HG03469 (cell line): ENCODE measurements around the gene SCUBE3.

Experiments
- ATAC-seq: cut with Tn5 transposase; IDR thresholded peaks from one replicate; pipeline ENCODE4 v1.9.1; 2021; ENCODE audit warnings: mild to moderate bottlenecking, moderate library complexity, moderate number of reproducible peaks; ENCODE audit not compliant: unreplicated experiment

The SCUBE3 gene

GRCh38 chr6:35237476-35237875 lies 23.7 kb downstream of the SCUBE3 start:
- no peak for ATAC-seq

GRCh38 chr6:35238843-35239289 lies 25.1 kb downstream of the SCUBE3 start:
- no peak for ATAC-seq

DNA sequence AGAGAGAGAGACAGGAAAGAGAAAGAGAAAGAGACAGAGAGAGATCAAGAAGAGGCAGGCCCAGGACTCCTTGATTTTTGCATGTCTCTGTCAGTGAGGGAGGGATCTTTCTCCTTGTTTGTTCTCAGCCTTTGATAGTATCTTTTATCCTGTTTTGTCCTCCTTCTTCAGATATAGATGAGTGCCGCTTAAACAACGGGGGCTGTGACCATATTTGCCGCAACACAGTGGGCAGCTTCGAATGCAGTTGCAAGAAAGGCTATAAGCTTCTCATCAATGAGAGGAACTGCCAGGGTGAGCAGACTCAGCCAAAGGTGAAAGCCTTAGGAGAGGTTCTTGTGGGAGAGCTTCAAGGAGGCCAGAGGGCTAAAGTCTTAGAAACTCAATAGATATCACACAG lies 25.8 kb downstream of the SCUBE3 start:
- ATAC-seq, result no peak

DNA sequence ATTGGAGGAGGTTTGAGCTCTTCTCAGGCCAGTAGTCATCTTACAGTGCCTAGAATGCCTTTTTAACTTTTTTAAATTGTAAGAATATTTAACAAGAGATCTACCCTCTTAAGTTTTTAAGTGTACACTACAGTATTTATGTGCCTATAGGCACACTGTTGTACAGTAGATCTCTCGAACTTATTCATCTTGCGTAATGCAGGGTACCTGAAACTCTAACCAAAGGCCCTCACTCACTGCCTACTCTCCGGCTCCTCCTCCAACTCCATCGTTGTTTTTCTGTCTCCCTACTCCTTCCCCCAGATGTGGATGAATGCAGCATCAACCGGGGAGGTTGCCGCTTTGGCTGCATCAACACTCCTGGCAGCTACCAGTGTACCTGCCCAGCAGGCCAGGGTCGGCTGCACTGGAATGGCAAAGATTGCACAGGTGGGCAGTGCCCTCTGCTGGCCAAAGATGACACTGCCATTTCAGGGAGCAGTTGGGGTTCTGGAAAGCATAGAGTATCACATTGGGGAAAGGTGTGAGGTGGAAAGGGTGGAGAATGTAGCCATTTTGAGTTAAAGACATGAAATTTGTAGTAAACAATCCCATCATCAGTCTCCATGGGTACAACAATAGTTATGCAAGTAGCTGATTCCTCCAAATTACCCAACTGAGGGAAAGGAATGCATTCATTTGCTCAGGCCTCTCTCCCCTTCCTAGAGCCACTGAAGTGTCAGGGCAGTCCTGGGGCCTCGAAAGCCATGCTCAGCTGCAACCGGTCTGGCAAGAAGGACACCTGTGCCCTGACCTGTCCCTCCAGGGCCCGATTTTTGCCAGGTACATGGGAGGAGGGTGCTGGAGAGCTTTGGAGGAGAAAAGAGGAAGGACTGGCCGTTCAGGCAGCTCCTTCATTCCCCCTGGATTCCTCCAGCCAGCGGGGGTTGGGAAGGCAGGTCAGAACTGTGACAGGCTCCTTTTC lies 27.4 kb downstream of the SCUBE3 start:
- no peak for ATAC-seq

DNA sequence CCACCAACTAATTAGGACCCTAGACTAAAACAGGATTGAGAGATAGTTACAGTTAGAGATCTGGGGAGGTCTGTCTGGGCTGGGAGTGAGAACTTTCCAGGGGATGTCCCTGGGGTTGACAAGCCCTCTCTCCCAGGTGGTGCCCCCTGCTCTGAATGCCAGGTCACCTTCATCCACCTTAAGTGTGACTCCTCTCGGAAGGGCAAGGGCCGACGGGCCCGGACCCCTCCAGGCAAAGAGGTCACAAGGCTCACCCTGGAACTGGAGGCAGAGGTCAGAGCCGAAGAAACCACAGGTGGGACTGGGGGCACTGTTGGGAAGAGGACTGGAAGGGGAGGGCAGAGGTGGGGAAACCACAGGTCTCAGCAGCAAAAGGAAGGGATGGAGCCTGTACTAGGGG lies 28.7 kb downstream of the SCUBE3 start:
- no peak for ATAC-seq

GRCh38 chr6:35242906-35243305 lies 29.1 kb downstream of the SCUBE3 start:
- no peak for ATAC-seq

DNA sequence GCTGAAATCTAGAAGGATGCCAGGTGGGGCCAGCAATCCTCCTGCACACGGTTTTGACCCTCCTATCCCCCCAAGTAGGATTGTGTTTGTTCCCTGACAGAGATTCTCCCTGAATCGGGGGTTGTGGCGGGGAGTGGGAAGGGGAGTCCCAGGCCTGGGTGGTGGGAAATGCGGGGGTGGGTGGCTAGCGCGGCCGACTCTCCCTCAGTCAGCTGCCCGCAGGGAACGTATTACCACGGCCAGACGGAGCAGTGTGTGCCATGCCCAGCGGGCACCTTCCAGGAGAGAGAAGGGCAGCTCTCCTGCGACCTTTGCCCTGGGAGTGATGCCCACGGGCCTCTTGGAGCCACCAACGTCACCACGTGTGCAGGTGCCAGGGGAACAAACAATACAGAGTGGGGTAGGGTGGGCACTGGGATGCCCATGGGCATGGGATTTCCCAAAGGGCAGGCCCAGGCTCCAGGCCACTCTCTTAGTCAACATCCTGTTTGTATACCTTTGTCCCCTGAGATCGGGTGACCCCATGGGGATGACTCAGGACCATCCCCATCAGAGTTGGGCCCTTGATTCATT lies 29.7 kb downstream of the SCUBE3 start:
- ATAC-seq, result no peak

- no peak for ATAC-seq
These were observed 30.8 kb downstream of the SCUBE3 start for GRCh38 chr6:35244551-35244950.

GRCh38 chr6:35247642-35248231 lies 34.0 kb downstream of the SCUBE3 start:
- no peak for ATAC-seq

- ATAC-seq, result no peak
These were observed 34.5 kb downstream of the SCUBE3 start for GRCh38 chr6:35248300-35248699.

DNA sequence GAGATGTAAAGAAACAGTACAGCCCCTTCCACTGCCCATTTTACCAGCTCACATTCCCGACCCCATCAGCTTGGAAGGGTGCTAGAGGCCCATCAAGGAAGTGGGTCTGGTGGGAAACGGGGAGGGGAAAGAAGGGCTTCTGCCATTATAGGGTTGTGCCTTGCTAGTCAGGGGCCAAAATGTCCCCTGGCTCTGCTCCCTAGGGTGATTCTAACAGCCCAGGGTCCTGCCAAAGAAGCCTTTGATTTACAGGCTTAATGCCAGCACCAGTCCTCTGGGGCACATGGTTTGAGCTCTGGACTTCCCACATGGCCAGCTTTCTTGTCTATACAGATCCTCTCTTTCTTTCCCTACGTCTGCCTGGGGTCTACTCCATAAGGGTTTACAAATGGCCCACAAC lies 35.2 kb downstream of the SCUBE3 start:
- no peak for ATAC-seq

DNA sequence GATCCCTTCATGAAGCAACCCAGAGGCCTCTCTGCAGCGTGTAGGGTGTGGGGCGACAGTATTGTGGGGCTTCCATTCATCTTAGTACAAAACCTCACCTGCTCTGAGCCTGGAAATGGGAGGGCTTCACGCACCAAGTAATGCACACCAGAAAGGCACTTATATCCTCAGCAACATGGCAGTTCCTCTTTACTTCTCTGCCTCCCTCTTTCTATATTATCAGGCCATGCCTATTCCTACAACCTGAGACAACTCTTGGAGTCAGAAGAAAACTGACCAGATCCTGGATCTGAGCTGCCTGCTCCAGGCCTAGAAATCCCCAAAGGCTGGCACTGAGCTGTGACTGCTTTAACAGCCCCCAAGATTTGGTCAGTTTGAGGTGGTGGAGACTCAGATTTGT lies 38.2 kb downstream of the SCUBE3 start:
- ATAC-seq, result no peak

DNA sequence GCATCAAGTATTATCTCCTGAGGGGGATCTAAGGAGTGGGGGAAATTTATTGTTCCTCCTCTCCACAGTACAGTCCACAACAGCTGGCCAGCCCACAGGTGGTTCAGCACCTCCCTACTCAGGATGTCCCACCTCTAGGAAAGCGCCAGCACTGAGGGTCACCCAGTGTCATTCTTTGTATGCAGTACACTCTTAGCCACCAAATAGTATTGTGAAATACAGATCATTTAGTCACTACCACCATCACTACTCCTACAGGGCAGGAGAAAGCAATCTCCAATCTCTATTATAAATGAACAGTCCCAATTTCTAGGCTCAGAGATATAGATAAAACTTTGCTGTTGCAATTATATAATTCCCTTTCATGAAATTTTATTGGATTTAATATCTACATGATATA lies 39.5 kb downstream of the SCUBE3 start:
- ATAC-seq, result no peak

GRCh38 chr6:35258336-35258735 lies 44.6 kb downstream of the SCUBE3 start:
- ATAC-seq, result no peak

DNA sequence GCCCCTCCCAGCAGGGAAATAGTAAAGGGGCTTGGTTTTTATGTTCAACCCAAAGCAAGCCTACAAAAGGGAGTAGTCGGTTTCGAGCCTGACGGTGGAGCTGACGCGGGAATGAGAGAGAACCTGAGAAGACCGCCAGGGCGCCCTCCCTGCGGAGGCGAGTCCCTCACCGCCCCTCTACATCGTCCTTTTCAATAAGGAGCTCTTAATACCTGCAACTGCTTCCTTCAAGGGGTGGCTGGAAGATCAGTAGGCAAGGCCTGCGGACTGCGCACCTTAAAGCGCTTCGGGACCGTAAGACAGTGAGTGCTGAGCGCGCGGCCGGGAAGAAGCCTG lies 45.1 kb downstream of the SCUBE3 start:
- no peak for ATAC-seq

DNA sequence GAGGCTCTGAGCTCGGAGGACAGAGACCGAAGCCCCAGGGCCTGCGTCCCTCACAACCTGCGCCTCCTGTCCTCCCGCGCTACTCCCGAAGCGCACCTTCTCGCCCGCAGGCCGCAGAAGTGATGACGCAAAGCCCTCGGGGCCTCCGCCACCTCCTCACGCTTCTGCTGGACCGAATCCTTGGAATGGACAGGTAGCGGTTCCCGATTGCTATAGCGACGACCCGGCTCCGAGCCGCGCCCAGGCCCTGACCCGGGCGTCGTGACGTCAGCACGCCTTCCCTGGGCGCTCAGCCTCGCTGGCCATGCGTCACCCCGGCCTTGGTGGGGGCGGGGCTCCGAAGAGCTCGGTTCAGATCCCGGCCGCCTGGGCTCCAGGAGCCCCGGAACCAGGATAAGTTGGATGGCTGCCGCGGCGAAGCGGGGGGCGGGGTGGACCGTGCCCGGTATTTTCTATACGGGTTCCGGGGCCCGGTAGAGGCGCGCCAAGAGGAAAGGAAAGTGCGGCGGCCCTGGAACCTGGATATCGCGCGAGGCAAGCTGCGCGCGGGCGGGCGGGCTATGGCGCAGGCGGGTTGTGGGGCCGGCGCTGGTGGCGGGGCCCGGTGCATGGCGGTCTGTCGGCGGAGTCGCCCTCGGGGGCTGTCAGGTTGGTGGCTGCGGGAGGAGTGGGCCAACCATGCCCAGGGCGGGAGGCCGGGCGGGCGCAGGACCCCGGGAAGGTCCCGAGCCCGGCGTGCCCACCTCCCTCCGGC lies 45.6 kb downstream of the SCUBE3 start, which contains the start of gene ZNF76:
TSS of gene ZNF76 (plus strand) at position 542 of the 754 bp plus-strand sequence. CDS start 21,417 bp downstream, outside the sequence.
- peak; percentile 72 for ATAC-seq

GRCh38 chr6:35259948-35260590 lies 46.3 kb downstream of the SCUBE3 start:
- ATAC-seq, result peak; percentile 21

DNA sequence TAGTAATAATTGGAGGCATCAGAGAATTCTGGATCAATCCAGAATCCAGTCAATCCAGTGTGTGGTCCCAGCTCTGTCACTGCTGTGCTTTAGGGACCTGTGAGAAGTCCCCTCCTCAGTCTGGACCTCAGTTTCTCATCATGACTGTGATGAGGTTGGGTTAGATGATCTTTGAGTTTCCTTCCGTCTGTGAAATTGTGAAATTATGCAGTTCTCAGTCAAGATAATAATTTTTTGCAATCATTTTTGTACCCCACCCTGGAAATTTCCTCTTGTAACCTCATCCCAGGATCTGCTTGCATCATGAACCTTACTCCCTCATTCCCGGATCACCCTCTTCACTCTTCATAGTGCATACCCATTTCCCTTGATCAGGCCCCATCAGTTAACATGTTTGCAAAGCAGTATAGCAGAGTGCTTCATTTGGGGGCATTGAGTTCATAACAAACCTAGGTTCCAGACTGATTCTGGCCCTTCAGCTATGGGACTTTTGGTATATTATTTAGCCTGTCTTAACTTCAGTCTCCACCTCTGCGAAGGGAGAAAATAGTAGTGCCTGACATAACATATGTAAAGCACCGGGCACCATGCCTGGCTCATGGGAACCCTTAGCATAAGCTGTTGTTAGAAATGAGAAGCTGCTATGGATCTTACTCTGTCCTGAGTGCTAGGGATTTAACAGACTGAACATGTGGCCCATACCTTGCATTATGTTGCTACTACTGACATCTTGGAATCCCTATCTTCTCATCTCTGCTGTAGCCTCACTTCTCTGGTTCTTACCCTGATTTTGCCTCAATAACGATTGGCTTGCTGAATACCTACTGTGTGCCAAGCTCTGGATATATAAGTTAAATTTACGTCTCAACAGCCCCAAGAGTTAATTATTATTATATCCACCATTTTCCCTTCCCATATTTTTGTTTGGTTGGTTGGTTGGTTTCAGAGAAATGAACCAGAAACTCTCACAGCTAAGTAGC lies 47.1 kb downstream of the SCUBE3 start:
- ATAC-seq, result no peak

- ATAC-seq, result no peak
These were observed 48.8 kb downstream of the SCUBE3 start for GRCh38 chr6:35262596-35262995.
